Stimulated activated CD4-positive, alpha-beta T cell treated with anti-CD3 and anti-CD28 coated beads, TNF-alpha, amount 100 ng/mL, for 48 hours (primary cell): ENCODE data around the gene PPIE.

ENCODE experiments used
- DNase-seq, 3 donors: peaks; one replicate each; pipeline ENCODE4 v3.0.0-alpha.2; 2020; ENCODE audit warnings: low read depth in 3 of 3

PPIE gene

DNA sequence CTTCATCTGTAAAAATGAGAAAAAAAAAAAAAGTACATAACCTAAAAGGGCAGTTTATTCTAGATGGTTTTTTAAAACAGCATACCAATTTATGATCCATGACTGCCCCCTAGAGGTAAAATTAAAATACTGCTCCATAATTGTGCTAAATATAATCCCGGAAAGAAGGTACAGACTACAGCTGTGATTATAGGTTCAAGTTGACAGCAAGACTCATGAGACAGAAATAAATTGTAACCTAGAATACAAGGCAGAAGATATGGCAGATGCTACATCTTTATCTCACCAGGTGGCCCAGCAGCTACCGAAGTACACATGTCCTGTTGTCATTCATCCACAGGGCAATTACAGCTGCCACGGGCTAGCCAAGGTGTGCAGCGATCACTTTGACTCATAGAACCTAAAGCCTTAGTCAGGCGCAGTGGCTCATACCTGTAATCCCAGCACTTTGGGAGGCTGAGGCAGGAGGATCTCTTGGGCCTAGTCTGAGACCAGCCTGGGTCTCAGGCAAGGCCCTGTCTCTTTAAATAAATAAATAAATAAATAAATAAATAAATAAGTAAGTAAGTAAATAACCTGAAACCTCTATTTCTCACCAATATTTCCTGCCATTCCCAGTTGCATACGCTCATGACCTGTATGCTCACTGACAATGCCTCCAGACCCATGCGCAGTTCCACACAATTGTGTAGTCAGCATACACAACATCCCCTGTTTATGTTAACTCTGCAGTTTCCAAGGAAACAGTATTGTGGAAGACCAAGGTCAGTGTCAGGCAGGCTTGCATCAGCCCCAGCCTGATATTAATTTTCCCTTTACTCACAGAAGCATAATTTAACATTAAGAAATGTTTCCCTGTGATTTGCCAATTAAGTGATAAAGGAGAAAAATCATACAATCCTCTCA is 18.3 kb upstream of the PPIE start:
- DNase-seq = no peak

DNA sequence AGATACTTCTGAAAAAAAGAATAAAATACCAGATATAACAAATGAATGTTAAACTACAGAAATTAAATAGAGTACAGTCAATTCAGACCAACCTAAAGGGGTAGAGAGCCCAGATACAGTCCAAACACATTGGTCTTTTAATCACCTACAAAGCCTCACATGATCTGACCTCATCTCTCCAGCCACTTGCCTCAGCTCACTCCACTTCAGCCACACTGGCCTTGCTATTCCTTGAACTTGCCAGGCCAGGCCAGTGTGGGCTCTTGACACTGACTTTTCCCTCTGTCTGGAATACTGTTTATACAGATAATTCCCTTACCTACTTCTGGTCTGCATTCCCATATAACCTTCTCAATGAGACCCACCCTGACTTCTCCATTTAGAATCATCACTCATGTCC is 17.0 kb upstream of the PPIE start:
- no peak for DNase-seq

DNA sequence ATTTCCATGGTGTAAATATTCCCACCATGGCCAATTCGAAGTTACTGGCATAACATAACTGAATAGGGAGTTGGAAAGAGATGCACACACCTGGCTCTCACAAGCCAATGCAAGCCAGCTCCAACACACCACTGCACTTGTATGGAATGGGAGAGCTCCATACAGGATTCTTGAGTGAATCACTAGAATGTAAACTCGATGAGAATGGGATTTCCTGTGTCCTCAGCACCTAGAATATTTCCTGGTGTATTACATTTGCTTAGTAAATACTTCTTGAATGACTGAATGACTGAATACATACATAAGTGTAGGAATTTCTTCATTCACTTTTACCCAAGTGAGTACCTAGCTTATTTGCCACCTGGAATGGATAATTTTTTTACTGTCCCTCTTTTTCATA is 16.2 kb upstream of the PPIE start:
- DNase-seq = no peak

DNA sequence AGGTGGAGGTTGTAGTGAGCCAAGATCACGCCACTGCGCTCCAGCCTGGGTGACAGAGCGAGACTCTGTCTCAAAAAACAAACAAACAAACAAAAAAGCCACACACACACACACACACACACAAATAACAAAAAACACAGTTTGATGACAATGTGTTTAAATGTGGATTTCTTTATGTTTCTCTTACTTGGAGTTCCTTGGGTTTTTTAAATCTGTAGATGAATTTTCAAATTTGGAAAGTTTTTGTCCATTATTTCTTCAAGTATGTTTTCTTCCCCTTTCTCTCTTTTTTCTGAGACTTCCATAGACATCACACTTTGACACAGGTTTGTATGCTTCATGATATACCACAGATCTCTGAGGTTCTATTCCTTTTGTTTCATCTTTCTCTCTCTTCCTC is 12.1 kb upstream of the PPIE start:
- DNase-seq = no peak

DNA sequence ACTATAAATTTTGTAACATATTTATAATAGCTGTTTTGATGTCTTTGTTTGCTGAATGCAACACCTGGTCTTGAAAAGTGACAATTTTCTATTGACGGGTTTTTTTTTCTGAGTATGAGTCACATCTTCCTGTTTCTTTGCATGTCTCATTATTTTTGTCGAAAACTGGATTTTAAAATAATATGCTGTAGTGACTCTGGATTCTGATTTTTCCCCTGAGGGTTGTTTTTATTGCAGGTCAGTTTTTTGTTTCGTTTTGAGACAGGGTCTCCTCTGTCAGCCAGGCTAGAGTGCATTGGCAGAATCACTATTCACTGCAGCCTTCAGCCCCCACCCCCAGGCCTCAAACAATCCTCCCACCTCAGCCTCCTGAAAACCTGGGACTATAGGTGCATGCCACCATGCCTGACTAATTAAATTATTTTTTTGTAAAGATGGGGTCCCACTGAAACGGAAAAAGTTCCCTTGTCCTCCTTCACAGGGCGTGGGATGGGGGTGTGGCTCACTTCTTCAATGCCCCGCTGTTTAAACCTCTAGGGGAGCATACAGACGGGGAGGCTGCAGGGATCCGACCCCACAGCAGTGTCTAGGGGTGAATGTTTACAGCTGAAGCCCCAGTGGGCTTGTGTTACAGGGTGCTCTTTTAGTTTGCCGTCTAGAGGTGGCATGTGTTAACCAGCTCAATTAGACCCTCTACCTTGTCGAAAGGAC is 11.3 kb upstream of the PPIE start:
- no peak for DNase-seq

DNA sequence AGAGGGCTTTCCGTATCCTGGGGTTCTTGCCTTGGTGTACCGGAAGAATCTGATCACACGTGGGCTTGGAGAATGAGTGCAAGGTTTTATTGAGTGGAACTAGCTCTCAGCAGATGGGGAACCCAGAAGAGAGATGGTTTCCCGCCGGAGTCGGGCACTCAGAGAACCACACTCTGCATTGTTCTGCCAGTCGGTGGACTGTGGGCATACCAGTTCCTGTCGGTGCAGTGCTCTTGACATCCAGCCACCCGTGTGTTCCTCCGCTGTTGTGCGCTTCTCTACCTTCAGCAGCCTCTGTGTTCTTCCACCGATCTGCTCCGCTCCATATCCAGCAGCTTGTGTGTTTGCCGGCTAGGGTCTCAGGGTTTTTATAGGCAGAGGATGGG is 10.8 kb upstream of the PPIE start:
- DNase-seq = no peak

DNA sequence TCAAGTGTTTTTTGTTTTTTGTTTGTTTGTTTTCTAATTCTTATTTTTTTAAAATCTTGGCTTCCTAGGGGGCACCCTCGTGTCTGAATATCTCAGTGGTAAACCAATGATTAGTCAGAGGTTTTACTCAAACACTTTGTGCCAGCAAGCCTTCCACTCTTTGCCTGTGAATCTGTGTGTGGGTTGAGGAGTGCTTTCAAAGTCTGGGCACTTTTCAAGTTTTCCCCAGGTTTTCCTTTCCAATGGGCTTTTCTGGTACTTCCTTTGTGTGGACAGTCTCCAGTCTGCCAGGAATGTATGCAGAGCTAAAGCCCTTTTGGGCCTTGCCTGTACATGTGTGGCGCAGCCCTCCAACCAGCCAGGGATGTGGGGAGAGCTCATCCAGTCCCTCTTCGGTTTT is 9.7 kb upstream of the PPIE start:
- no peak for DNase-seq

DNA sequence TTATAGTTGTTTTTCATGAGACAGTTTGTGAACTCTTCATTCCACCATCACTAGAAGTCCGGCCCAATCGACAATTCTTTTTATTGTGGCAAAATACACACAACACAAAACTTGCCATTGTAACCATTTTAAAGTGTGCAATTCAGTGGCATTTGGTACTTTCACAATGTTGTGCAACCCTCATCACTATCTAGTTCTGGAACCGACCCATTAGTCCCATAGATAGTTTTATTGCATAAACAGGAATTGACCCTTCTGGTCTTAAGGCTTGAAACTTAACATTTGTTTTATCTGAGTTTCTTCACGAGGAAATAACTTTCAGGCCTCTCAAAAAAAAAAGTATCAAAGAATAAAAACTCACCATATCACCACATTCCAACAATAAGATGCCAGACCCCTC is 8.8 kb upstream of the PPIE start:
- DNase-seq = no peak

DNA sequence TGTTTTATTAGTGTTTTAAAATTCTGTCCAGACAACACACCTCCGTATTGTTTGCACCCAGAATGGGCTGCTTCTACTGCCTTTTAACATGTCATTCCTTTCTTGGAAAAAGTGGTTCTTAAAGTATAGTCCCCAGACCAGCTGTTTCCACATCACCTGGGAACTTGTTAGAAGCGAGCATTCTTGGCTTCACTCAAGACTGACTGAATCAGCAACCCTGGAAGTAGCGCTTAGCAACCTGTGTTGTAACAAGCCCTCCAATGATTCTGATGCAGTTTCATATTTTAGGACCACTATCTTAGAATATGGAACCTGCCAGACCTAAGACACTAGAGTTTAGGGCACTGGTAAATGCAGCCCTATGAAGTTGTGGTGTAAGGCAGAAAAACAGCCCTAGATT is 6.0 kb upstream of the PPIE start:
- DNase-seq = no peak

DNA sequence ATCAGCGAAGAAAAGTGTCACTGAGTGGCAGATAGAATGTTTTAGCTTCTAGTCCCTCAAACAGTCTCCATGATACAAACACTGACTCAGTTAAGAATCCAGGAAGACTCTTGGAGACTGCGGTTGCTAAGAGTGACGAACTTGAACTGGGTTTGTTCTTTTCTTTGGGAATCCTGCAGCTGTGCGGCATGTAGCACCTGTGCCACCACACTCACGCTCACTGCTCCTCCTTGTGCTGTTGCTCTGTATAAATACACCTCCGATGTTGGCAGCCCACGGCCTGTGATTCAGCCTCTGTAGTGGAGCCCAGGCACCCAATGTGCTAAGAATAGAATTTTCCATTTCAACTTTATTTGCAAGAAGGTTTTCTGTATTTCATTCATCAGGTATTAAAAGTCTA is 5.5 kb upstream of the PPIE start:
- DNase-seq = no peak

DNA sequence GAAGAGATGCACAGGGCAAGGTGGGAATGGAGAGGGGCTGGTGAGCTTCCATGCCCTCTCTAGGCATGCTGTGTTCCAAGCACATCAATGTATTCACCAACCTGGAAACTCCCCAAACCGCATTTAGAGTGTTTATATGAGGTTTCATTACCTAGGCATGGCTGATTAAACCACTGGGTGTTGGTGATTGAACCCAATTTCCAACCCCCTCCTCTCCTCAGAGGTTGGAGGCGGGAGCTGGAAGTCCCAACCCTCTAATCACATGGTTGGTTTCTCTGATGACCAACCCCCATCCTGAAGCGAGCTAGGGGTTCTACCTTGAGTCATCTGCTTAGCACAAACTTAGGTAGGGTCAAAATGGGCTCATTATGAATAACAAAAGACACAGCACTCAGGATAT is 3.0 kb upstream of the PPIE start:
- DNase-seq = no peak

DNA sequence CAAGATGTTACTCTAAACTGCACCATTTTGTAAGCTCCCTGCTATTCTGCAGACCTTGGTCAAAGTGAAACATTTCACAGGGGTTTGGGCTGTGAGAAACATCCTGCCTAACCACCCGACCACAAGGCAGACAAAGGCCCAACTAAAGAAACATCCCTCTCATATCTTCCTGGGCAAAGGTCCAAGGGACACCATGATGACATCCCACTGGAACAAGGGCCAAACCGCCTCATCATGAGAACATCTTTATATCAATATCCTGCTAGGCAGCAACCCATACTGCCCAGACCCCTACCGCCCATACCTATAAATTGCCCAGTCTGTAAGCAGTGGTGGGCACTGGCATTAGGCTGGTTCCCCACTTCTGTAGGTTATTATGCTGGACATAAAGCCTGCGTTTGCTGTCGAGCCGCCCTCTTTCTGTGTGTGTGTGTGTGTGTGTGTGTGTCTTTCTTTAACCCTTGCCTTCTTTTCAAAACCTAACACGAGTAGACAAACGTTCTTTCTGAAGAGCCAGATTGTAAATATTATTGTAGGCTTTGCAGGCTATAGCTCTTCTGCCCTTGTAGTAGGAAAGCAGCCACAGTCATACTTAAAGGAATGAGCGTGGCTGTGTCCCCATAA is 1.0 kb upstream of the PPIE start:
- no peak for DNase-seq

DNA sequence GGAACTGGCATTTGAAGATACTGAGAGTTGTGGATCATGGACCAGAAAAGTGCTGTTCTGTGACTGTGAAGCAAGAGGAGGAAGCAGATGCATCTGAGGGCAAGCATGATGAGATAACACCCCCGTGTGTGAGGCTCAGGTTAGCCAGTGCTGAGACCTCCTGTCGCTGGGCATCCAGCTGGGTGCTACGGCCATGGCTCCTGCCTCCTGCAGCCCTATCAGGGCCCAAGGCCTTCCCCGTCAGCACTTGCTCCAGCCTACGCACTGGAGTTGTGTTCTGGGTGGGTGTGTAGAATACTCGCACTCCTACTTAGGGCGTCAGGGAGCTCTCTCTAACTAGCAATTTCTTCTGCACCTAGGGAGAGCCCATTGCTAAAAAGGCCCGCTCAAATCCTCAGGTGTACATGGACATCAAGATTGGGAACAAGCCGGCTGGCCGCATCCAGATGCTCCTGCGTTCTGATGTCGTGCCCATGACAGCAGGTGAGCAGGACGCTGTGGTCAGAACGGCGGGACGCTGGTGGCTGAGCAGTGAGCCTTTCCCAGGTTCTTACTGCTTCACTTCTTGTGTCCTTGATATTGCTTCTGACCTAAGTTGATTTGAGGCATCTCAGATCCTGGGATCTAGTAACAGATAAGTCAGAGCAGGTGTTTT is 6.5 kb downstream of the PPIE start:
- no peak for DNase-seq

DNA sequence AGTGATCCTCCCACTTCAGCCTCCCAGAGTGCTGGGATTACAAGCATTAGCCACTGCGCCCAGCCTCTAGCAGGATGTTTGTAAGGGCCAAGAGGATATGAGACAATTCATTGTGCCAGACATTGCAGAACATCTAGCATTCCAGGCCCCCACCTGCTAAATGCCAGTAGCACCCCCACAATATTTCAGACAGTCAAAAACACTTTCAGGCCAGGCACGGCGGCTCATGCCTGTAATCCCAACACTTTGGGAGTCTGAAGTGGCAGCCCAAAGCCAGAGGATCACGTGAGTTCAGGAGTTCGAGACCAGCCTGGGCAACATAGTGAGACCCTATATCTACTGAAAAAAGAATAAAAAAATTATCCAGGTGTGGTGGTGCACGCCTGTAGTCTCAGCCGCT is 12.9 kb downstream of the PPIE start:
- no peak for DNase-seq

DNA sequence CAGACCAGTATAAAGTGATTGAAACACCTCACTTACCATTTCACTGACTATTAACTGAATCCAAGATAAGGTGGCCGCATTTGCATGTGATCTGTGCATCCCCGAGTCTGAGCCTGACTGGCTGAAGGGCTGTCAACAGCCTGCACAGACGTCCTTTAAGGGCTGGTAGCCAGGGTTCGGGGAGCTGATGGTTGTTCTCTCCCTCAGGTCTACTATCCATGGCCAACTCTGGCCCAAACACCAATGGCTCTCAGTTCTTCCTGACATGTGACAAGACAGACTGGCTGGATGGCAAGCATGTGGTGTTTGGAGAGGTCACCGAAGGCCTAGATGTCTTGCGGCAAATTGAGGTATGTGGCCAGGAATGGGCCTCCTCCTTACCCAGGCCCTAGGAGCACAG is 14.0 kb downstream of the PPIE start:
- DNase-seq = no peak

DNA sequence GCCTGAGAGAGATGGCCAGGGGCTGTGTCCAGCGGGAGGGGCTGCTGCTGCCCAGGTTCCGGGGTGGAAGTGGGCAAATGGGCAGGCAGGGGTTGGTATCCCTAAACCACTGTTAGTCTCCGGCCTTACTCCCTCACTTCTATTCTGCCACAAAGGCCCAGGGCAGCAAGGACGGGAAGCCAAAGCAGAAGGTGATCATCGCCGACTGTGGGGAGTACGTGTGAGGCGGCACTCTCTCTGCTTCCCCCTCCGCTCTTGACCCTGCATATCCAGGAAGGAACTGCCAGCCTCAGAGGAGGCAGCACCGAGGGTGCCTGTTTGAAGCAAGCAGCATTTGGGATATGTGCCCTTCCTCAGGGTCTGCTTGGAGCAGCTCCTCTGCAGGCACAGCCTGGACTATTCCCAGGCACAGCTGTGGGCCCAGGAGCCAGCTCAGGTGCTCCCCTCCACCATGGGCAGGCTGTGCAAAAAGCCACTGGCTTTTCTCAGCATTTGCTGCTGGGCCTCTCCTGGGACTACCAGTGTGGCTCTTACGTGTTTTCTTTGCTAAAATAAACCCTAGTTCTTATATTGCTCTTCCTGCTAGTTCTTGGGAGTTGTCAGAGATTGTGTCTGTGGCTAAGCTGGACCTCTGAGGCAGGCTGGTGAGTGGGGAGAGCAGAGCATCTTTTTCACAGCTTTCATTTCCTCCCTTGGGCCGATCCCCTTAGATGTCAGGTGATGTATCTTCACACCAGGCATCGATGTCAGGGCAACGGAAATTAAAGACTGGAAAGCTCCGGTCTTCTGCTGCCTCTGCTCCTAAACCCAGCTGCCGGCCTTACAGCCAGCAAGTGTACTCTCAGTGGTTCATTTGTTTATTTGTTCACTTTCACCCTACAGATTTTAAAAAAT is 14.7 kb downstream of the PPIE start:
- DNase-seq = no peak

DNA sequence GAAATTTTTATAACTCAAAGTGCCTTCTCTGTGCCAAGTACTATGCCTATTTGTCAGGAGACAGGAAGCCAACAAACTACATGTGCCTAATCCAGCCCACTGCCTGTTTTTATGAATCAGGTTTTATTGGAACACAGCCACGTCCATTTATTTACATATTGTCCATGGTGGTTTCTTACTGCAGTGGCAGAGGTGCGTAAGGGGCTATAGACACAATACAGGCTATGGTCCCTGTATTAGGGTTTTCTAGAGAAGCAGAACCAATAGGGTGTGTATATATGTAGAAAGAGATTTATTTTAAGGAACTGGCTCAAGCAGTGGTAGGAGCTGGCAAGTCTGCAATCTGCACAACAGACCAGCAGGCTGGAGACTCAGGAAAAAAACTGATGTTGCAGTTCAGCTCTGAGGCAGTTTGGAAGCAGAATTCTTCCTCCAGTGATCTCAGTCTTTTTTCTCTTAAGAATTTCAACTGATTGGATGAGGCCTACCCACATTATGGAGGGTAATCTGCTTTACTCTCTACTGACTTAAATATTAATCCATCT is 15.4 kb downstream of the PPIE start:
- no peak for DNase-seq

DNA sequence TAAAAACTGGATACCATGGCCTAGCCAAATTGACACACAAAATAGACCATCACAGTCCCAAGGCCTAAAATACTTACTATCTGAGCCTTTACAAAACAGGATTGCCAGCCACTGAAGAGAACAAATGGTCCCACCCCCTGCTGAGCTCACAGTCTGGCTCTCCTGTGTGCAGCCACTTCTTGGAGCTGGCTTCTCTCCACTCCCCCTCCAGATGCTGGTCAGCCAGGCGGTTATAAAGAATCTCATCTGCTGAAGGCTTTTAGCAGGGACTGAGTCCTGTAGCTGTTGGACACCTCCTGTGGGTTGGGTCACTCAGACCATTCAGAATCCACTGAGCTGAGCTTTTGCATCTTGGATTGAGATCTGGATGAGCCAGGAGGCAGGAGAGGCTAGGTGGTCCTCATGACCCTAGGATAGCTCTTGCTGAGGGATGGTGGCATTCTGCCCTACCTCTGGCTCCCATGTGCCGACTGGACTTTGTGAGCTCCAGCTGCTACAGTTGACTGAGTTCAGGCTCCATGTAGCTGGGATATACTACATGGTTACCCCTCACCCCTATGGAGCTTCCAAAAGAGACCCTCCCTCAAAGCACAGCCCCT is 16.3 kb downstream of the PPIE start:
- DNase-seq = no peak

DNA sequence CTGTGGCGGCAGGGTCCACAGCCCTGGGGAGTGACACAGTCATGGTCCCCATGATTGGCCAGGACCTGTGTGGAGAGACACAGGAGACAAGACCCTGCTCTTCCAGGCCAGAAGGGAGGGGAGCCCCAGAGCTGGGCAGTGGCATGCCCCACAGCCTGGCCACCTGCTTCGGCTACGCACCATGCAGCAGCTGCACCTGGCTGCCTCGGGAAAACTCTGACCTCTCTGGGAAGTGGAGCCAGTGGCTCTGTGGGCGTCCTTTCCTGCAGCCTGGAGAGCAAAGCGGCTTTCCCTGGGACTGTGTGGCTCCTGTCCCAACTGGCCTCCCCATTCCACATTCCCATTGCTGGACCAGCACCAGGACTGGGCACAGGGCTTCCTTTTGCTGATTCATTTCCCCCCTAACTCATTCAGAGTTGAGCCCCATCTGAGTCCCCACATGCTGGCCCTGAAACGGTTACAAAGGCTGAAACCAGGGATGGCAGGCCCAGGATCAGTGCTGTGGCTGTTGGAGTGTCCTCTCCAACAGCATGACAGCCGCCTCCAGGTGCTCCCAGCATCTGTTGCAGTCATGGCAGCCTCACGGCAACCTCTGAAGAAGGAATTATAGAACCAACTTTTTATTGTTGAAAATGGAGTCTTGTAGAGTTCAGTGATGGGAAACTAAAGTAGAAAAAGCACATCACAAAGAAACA is 17.4 kb downstream of the PPIE start:
- DNase-seq = no peak

DNA sequence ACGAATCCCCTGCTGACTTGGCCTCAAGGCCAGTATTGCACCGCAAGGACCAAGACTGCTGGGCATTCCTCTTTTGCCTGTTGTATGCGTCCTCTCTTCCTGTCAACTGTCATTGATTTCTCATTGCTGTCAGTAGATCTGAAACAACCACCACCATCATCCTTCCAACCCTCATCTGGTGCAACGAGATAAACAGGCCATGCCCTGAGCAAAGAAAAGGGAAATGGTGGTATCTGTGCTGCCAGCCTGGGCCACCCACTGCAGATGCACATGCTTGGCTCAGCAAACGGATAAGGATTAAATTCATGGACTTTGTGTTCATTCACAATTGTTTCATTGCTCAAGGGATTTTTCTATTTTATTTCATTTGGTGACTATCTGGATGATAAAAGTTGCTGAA is 18.8 kb downstream of the PPIE start:
- no peak for DNase-seq
